Stimulated activated CD8-positive, alpha-beta memory T cell treated with anti-CD3 and anti-CD28 coated beads, Interleukin-2, amount 100 ng/mL, for 1 hour (primary cell): ENCODE results near the gene SAA4.
"Not testable (repeated sequence)": the region's sequence is repeated elsewhere in the genome, so short reads cannot be mapped to it uniquely, and the experiment has no call there.

Source experiments
- DNase-seq, 2 donors: peaks; one replicate each; pipeline ENCODE4 v3.0.0-alpha.2; 2020; ENCODE audit warnings: low read depth in 2 of 2

SAA4 gene

GRCh38 chr11:18236664-18237356, at the start of gene SAA4:
Gene SAA4 (minus strand): TSS chr11:18236802. CDS start chr11:18235926, 876 bp downstream.
- DNase-seq: no peak

GRCh38 chr11:18285841-18286240, 49.2 kb upstream of the SAA4 start:
- DNase-seq: no peak

GRCh38 chr11:18282626-18283025, 46.0 kb upstream of the SAA4 start:
- no peak for DNase-seq

DNA sequence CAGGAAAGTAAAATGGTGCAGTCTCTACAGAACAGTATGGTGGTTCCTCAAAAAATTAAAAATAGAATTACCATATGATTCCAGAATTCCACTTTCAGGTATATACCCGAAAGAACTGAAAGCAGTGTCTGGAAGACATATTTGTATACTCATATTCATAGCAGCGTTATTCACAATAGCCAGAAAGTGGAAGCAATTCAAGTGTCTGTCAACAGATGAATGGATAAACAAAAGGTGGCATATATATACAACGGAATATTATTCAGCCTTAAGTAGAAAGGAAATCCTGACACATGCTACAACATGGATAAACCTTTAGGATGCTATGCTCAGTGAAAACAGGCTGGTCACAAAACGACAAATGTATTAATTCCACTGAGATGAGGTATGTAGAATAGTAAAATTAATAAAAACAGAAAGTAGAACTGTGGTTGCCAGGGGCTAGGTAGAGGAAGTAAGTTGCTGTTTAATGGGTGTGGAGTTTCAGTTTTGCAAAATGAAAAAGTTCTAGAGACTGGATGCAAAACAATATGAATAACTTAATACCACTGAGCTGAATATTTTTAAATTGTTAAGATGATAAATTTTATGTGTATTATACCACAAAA, 43.9 kb upstream of the SAA4 start:
- DNase-seq: no peak

DNA sequence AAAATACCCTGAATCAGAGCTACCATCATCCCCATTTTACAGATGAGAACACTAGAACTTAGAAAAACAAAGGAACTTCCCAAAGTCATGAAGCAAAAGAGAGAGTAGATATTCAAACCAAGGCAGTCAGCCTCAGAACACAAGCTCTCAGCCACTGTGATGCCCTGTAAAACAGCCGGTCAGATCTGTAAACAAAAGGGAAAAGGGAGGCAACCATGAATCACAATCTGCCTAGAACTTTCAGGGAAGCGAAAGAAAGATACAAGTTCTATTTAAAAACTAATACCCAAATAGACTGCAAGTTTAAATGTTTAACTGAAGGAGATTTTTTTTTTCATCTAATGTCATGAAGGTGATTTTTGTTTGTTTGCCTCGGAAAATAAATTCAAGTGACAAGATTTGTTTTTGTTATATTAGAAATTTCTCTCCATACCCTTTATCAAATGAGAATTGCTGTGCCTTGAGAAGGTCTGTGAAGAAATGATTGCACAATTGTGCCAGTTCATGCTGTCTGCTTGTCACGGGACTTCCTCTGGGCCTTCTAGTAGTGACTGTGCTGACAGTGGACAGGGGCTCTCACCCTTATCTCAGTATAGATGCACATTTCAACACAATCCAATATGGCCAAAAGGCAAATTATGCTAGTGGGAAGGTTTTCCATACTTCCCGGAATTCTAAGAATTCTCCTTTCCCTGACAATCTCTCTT, 41.1 kb upstream of the SAA4 start:
- no peak for DNase-seq

DNA sequence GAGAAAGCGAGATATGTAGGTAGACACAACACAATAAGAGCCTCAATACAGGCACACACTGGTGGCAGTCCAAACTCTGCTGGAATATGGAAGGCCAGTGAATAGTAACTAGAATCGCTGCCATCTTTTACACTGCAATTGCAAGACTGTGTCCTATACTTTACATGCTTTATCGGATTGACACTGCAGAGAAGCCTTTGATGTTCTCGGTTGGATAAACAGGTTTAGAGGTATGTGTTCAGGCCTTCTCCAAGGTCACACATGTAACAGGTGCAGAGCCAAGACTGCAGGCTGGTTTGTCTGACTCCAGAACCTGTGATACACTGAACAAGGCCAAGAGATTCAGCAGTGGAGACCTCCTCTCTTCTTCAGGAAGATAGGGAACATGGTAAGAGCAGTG, 34.6 kb upstream of the SAA4 start:
- DNase-seq: no peak

DNA sequence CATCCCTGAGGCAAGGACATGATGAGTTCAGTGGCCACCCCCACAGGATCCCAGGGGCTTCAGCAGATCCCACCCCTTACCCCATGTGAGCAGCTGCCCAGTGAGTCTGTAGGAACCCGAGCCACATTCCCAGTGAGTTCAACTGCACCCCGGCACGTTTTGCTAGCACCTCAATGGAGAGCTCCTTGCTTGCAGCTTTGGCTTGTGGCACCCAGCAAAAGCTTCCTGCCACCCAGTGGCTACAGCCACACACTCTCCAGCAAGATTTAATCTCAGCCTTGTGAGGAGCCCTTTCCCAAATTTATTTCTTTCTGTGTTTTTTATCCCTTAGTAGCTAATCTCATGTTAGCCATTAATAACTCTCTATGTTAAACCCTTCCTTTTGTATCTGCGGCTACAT, 33.5 kb upstream of the SAA4 start:
- no peak for DNase-seq

DNA sequence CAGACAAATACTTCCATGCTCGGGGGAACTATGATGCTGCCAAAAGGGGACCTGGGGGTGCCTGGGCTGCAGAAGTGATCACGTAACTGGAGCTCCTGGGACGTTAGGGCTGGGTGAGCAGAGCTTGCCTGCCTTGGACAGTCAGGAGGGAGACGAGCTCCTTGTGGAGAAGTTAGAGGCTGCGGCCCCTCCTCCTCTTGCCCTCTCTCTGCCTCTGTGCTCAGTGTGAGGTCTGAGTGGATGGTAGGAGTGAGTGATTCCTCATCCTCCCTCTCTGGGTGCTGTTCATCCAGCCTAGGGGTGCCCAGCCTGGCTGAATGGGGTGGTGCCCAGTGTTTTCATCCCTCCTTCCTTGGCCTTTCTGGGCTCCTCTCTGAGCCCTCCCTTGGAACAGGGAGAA, 32.6 kb upstream of the SAA4 start:
- not testable (repeated sequence) for DNase-seq

DNA sequence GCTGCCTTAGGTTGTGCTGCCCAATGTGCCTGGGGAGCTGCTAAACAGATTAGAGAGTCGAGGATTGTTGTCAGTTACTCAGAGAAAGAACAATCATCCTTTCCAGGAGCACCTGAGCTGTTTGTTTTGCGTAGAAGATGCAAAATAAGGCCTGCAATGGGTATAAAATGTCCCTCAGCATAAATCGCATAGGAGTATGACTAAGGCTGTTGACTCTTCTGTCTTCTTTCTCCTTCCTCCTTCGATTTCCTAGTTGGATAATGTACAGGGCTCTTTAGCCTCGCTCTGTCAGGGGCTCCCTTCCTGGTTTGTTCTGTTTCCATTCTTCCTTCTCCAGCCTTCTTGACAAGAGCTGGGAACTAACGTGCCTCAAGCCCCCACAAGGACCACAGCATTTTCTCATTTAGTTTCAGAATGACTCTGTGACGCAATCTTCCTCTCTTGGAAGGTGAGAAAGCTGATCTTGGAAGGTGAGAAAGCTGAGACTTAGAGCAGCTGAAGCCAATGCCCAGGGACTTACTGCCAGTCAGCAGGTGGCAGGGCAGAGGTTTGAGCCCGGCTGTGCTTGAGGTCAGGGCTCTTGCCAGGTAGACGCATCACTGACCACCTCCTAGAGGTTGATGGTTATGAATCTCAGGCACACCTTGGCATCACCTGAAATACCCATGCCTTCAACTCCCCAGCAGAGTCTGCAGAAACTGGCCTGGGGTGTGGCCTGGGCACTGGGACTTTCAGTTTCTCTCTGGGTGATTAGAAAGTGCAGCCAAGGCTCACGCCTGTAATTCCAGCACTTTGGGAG, 30.9 kb upstream of the SAA4 start:
- DNase-seq: not testable (repeated sequence)

GRCh38 chr11:18265949-18266348, 29.3 kb upstream of the SAA4 start, which contains the start of gene SAA1:
Gene SAA1 (plus strand): TSS chr11:18266264. CDS start chr11:18266888, 624 bp downstream.
- no peak for DNase-seq

- no peak for DNase-seq
These were observed 28.3 kb upstream of the SAA4 start for GRCh38 chr11:18264677-18265555.

GRCh38 chr11:18264035-18264434, 27.4 kb upstream of the SAA4 start:
- DNase-seq: no peak

GRCh38 chr11:18262681-18263350, 26.2 kb upstream of the SAA4 start:
- DNase-seq: not testable (repeated sequence)

DNA sequence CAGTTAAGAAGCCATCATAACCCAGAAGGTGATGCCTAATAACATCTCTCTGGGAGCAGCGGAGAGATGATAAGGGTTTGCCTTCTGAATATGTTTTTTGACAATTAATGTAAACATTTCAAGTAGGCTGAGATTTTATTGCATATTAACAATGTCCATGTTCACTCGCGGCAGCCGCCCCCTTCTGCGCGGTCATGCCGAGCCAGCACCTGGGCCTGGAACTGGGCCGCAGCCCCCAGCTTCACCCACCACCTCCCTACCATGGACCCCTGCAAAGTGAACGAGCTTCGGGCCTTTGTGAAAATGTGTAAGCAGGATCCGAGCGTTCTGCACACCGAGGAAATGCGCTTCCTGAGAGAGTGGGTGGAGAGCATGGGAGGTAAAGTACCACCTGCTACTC, 25.1 kb upstream of the SAA4 start:
- DNase-seq: no peak

DNA sequence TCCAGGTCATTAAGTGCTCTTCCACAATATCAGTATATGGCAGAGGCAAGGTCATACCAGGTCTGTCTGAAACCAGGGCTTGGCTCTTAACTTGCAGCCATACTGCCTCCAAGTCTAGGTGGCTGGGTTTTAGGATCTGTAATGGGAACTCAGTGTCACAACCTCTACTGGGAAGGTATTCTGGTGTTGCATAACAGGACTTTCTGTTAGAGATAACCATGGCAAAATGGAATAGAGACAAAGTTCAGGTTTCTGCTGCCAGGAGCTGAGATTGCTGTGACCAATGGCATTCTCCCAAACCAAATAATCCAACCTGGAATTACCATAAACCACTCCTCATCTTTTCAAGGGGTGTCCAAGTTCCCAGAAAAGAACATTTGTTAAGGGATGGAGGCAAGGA, 22.7 kb upstream of the SAA4 start:
- no peak for DNase-seq

- DNase-seq: no peak
These were observed 18.3 kb upstream of the SAA4 start for GRCh38 chr11:18254781-18255361.

- DNase-seq: no peak
These were observed 17.3 kb upstream of the SAA4 start for GRCh38 chr11:18253778-18254338.

- no peak for DNase-seq
These were observed 16.6 kb upstream of the SAA4 start for GRCh38 chr11:18253233-18253632.

DNA sequence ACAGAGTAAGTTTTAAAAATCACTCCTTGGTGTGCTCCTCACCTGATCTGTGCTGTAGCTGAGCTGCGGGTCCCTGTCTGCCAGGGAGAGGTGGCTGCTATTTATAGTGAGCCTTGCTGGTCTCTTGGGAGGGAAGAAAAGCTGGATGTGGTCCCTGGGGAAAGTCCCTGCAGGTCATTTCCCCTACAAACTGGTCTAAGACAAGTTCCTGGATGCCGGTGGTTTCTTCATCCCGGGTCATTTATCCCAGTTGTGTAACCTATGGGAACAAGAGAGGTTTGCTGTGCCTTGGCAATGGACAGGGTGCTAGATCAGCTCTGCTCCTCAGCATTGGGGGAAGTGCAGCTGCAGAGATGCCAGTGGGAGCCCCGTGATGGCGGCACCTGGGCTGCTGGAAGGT, 12.0 kb upstream of the SAA4 start, which contains the start of gene SAA2:
SAA2 (minus strand) TSS at position 108 of the 400 bp plus-strand sequence. CDS start 657 bp downstream, outside the sequence.
- no peak for DNase-seq

DNA sequence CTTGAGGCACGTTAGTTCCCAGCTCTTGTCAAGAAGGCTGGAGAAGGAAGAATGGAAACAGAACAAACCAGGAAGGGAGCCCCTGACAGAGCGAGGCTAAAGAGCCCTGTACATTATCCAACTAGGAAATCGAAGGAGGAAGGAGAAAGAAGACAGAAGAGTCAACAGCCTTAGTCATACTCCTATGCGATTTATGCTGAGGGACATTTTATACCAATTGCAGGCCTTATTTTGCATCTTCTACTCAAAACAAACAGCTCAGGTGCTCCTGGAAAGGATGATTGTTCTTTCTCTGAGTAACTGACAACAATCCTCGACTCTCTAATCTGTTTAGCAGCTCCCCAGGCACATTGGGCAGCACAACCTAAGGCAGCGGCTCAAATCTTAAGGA, 10.6 kb upstream of the SAA4 start:
- not testable (repeated sequence) for DNase-seq
